Endothelial cell (in vitro differentiated cells): Measurements from ENCODE around the gene BACH2. TPM values are rescaled to one million over a fixed set of nuclear protein-coding genes. Genes with fewer than 3 reads are reported as not detected.

Source experiments
- DNase-seq: peaks from one replicate; pipeline ENCODE4 v3.0.0; 2021; ENCODE audit warnings: low spot score
- H3K27ac Mint-ChIP-seq: one replicate; pipeline ENCODE4 v1.8.0; 2021; ENCODE audit warnings: mixed read lengths, inconsistent platforms; ENCODE audit not compliant: unreplicated experiment
- H3K27me3 Mint-ChIP-seq: one replicate; pipeline ENCODE4 v1.8.0; 2021; ENCODE audit warnings: mild to moderate bottlenecking, moderate library complexity, mixed read lengths, inconsistent platforms; ENCODE audit not compliant: unreplicated experiment
- H3K36me3 Mint-ChIP-seq: one replicate; pipeline ENCODE4 v1.8.0; 2021; ENCODE audit warnings: mild to moderate bottlenecking, low read depth, mixed read lengths, inconsistent platforms; ENCODE audit not compliant: unreplicated experiment
- H3K4me1 Mint-ChIP-seq: one replicate; pipeline ENCODE4 v1.8.0; 2021; ENCODE audit warnings: mild to moderate bottlenecking, mixed read lengths, inconsistent platforms; ENCODE audit not compliant: unreplicated experiment
- H3K4me3 Mint-ChIP-seq: one replicate; pipeline ENCODE4 v1.8.0; 2021; ENCODE audit warnings: mild to moderate bottlenecking, mixed read lengths, inconsistent platforms; ENCODE audit not compliant: unreplicated experiment
- H3K9me3 Mint-ChIP-seq: one replicate; pipeline ENCODE4 v1.8.0; 2021; ENCODE audit warnings: mixed read lengths, inconsistent platforms; ENCODE audit not compliant: unreplicated experiment
- total RNA-seq: library from RNA; stranded (reverse); fragmentation: NEBNext Ultra II Directional; extraction: Animal tissue kit (Norgen Biotek cat#: 25700); gene quantifications from one replicate; pipeline ENCODE4 v1.2.1, GENCODE V29; 2021; ENCODE audit not compliant: unreplicated experiment
- TF ChIP-seq, protein P1 (sequence below): fragments of 200-600 bp; sonication (generic); IDR thresholded peaks from one replicate; pipeline ENCODE4 v1.5.0; 2021; ENCODE audit warnings: antibody characterized with exemption; ENCODE audit not compliant: unreplicated experiment

Gene BACH2
- total RNA-seq, 1 donor from 2014 or later = 3.9 TPM

DNA sequence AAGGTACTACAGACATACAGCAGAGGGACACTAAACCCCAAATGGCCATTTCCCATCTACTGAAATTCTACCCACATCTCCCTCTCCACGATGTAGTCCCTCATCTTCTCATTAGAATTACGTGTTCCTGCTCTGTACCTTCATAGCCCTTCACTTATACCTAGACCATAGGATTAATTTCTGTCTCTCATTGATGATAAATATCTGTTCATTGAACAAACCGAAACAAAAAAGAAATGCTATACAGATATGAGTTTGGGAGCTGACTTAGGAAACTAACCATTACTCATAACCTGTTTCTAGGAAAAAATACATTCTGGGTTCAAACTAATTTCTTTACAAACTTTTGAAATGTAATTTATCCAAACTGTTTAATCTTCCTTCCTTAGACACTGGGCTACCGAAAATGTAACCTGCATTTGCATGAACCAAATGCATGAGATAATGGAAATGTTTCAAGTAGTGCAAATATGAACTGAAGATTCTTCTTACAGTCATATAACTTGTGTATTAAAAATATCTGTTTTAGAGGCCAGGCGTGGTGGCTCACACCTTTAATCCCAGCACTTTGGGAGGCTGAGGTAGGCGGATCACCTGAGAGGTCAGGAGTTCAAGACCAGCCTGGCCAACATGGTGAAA lies 317.0 kb downstream of the BACH2 start:
- Mint-ChIP-seq H3K27ac (no peak overlapping the region), H3K36me3 (no peaks in the 10 kb centered on the region), H3K4me3 (no peak overlapping the region), H3K9me3 (no peaks in the 10 kb centered on the region), H3K27me3 (peaks cover 4% of the 10 kb centered on the region), H3K4me1 (no peaks in the 10 kb centered on the region)
- no peak for DNase-seq
- TF ChIP-seq, protein P1, sequence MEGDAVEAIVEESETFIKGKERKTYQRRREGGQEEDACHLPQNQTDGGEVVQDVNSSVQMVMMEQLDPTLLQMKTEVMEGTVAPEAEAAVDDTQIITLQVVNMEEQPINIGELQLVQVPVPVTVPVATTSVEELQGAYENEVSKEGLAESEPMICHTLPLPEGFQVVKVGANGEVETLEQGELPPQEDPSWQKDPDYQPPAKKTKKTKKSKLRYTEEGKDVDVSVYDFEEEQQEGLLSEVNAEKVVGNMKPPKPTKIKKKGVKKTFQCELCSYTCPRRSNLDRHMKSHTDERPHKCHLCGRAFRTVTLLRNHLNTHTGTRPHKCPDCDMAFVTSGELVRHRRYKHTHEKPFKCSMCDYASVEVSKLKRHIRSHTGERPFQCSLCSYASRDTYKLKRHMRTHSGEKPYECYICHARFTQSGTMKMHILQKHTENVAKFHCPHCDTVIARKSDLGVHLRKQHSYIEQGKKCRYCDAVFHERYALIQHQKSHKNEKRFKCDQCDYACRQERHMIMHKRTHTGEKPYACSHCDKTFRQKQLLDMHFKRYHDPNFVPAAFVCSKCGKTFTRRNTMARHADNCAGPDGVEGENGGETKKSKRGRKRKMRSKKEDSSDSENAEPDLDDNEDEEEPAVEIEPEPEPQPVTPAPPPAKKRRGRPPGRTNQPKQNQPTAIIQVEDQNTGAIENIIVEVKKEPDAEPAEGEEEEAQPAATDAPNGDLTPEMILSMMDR = no peak

DNA sequence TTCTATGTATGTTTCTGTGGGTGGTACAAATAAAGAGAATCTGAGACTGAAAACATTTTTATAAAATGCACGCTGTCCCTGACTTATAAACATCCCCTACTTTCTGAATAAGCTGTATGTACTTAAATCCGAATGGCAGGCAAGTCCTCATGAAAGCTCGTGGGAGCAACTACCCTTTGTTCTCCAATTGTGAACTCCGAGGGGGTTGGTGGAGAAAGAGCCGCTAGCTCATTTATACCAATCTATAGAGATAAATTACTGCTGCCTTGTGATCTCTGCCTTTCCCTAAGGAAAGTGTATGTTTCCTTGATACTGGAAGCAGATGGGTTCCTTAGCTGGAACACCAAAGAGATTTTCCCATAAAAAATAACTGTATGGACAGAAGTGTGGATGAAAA lies 317.9 kb downstream of the BACH2 start:
- Mint-ChIP-seq H3K4me3 (no peak overlapping the region), H3K36me3 (no peaks in the 10 kb centered on the region), H3K9me3 (no peaks in the 10 kb centered on the region), H3K27ac (no peak overlapping the region), H3K4me1 (no peaks in the 10 kb centered on the region), H3K27me3 (peaks cover 2% of the 10 kb centered on the region)
- TF ChIP-seq, protein P1 = no peak
- no peak for DNase-seq

DNA sequence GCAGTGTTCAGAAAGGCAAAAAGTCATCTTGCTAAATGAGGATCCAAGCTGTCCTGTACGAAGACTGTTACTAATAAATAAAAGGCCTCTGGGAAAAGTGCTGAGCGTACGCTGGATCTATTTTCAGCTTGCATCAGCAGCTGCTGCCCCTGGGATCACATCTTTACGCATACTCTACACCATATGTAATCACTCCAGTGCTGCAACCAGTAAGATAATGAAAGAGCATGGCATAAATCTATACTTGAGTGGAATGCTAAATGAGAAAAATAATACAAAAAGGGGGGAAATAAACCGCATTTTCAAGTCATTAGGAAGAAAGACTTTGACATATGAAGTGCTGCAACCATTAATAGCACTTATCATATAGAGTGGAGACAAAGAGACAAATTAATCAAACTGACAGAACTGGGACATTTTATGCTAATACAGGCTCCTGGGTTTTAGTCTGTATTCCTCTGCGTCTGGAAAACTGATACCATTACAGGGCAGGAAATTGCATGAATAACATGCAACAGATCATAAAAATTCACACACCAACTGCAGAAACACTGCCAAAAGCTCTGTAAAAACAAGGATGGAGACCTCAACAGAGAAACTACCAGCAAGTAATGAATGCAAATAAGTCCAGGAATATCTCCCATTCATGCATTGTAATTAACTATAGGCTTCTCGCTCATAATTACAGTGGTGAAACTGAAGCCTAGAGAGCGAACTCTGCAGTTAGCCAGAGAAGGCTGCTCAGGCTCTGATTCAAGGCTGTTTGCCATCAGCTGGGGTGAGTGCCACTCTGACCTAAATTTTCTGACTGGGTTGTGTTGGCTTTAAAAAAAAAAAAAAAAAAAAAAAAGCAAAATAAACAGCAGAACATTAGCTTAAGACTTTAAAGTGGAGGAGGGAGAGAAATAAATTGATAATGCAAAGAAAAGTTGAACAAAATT lies 318.6 kb downstream of the BACH2 start:
- no peak overlapping the region for H3K4me3 Mint-ChIP-seq
- TF ChIP-seq, protein P1 = no peak
- DNase-seq = no peak
- H3K36me3 Mint-ChIP-seq = no peaks in the 10 kb centered on the region
- no peaks in the 10 kb centered on the region for H3K4me1 Mint-ChIP-seq
- H3K9me3 Mint-ChIP-seq = no peaks in the 10 kb centered on the region
- peaks cover 2% of the 10 kb centered on the region for H3K27me3 Mint-ChIP-seq
- H3K27ac Mint-ChIP-seq = no peak overlapping the region

DNA sequence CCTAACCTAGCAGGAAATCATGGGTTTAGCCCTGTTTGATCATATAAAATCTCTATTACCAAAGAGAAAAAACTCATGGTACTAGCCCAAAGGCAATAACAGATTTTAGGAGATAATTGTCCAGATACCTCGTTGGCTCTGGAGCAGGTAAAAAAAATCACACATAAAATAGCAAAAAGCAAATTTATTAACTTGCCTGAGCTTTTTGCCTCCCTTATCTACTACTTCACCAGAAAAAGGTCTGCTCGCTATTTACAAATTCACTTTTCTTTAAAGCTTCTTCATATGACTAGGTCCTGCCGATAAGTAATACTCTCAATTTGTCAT lies 320.0 kb downstream of the BACH2 start:
- Mint-ChIP-seq H3K27ac (no peak overlapping the region), H3K27me3 (peaks cover 5% of the 10 kb centered on the region), H3K4me1 (no peaks in the 10 kb centered on the region), H3K36me3 (no peaks in the 10 kb centered on the region), H3K9me3 (no peaks in the 10 kb centered on the region), H3K4me3 (no peak overlapping the region)
- no peak for DNase-seq
- TF ChIP-seq, protein P1 = no peak

DNA sequence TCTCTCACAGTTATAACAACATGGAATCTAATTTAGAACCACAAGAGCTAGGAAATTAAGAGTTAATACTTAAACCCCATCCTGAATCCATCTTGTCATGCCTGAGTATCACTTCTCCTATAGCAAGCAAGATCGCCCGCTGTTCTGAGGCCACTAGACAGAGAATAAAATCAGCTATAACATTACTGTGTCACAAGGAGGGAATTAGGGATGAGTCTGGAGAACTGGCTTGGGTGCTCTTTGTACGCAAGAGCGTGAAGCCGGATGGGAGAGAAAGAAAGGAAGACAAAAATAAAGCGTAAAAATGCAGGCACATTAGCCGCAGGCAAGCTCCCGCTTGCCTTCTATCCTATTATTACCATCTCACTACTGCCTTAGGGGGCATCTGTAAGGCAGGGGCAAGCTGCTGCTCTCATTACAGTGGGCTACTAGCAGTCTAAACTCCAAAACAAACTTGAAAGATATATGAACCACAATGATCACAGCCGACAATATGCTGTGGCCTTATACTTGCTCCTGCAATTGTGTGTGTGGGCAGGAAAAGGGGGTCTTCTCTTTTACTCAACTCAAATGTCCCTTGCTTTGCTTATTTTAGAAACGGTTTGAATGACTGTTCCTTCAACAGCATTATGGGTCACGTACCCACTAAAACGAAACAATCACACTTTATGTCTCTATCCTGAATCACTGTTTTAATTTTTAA lies 320.5 kb downstream of the BACH2 start:
- DNase-seq = no peak
- Mint-ChIP-seq H3K4me1 (no peaks in the 10 kb centered on the region), H3K4me3 (no peak overlapping the region), H3K27ac (no peak overlapping the region), H3K27me3 (peaks cover 5% of the 10 kb centered on the region), H3K36me3 (no peaks in the 10 kb centered on the region), H3K9me3 (no peaks in the 10 kb centered on the region)
- TF ChIP-seq, protein P1 = no peak
